Karpas-422 (cell line): ENCODE data around the gene SLC22A8. TPM values are rescaled to one million over a fixed set of nuclear protein-coding genes. Genes with fewer than 3 reads are reported as not detected.

Experiments used
- DNase-seq: peaks from one replicate; pipeline ENCODE4 v3.0.0-alpha.2; 2015
- H2AFZ ChIP-seq: fragments of 200-600 bp; sonication (generic); 2 replicates; pipeline ENCODE4 v1.6.1; 2014; ENCODE audit warnings: antibody characterized with exemption, low read length, mixed read lengths
- H3K27ac ChIP-seq: fragments of 200-600 bp; sonication (generic); 2 replicates; pipeline ENCODE4 v1.5.1; 2014; ENCODE audit warnings: mild to moderate bottlenecking, low read length, moderate library complexity
- H3K27me3 ChIP-seq: fragments of 200-600 bp; sonication (generic); 2 replicates; pipeline ENCODE4 v1.6.1; 2014; ENCODE audit warnings: low read length, mixed read lengths
- H3K36me3 ChIP-seq: fragments of 200-600 bp; sonication (generic); 2 replicates; pipeline ENCODE4 v1.6.1; 2014; ENCODE audit warnings: low read length, mixed read lengths; ENCODE audit not compliant: insufficient read depth
- H3K4me1 ChIP-seq: fragments of 200-600 bp; sonication (generic); 2 replicates; pipeline ENCODE4 v1.6.1; 2014; ENCODE audit warnings: mild to moderate bottlenecking, low read length, mixed read lengths
- H3K4me2 ChIP-seq: fragments of 200-600 bp; sonication (generic); 2 replicates; pipeline ENCODE4 v1.6.1; 2014; ENCODE audit warnings: low read length, low read depth, mild to moderate bottlenecking; ENCODE audit not compliant: poor library complexity, severe bottlenecking
- H3K4me3 ChIP-seq: fragments of 200-600 bp; sonication (generic); 2 replicates; pipeline ENCODE4 v1.5.1; 2014; ENCODE audit warnings: mild to moderate bottlenecking, antibody characterized with exemption, low read length, mixed read lengths
- H3K79me2 ChIP-seq: fragments of 200-600 bp; sonication (generic); 2 replicates; pipeline ENCODE4 v1.6.1; 2014; ENCODE audit warnings: mild to moderate bottlenecking, low read length, mixed read lengths
- H3K9ac ChIP-seq: fragments of 200-600 bp; sonication (generic); 2 replicates; pipeline ENCODE4 v1.6.0; 2014; ENCODE audit warnings: low read length
- H3K9me2 ChIP-seq: fragments of 200-600 bp; sonication (generic), shearing (Covaris generic); replicated peaks from 2 replicates; pipeline ENCODE4 v1.6.0; 2014; ENCODE audit warnings: mild to moderate bottlenecking, low read length, moderate library complexity; ENCODE audit not compliant: insufficient read depth
- H3K9me3 ChIP-seq: fragments of 300-700, 200-600 bp; sonication (generic); 2 replicates; pipeline ENCODE4 v1.6.1; 2014; ENCODE audit warnings: low read length, mixed read lengths
- H4K20me1 ChIP-seq: fragments of 200-600 bp; sonication (generic); 2 replicates; pipeline ENCODE4 v1.6.1; 2014; ENCODE audit warnings: mild to moderate bottlenecking, antibody characterized with exemption, low read length, low read depth; ENCODE audit not compliant: insufficient read depth
- total RNA-seq: library from RNA; depleted of rRNA; stranded (reverse); fragments of >200 nt; shearing (Covaris generic); gene quantifications from 2 replicates; pipeline ENCODE4 v1.2.3, GENCODE V29; 2014; ENCODE audit warnings: low replicate concordance

SLC22A8 gene
- total RNA-seq, 1 experiment from 2014 or later = not detected

GRCh38 chr11:62999649-63000048, 16.0 kb downstream of the SLC22A8 start:
- Histone ChIP-seq H3K4me3 (no peak overlapping the region), H3K9me3 (no peaks in the 10 kb centered on the region), H3K27me3 (no peaks in the 10 kb centered on the region), H3K4me2 (no peak overlapping the region), H4K20me1 (no peaks in the 10 kb centered on the region), H2AFZ (no peak overlapping the region; the same call in 1 of the 2 replicates), H3K4me1 (no peaks in the 10 kb centered on the region), H3K79me2 (no peaks in the 10 kb centered on the region), H3K27ac (no peak overlapping the region), H3K9ac (no peak overlapping the region), H3K9me2 (no peaks in the 10 kb centered on the region), H3K36me3 (no peaks in the 10 kb centered on the region)
- no peak for DNase-seq

GRCh38 chr11:62999156-62999555, 16.5 kb downstream of the SLC22A8 start:
- Histone ChIP-seq H3K4me2 (no peak overlapping the region), H3K4me1 (no peaks in the 10 kb centered on the region), H3K9me3 (no peaks in the 10 kb centered on the region), H3K9ac (no peak overlapping the region), H3K9me2 (no peaks in the 10 kb centered on the region), H4K20me1 (no peaks in the 10 kb centered on the region), H3K27ac (no peak overlapping the region), H3K79me2 (no peaks in the 10 kb centered on the region), H2AFZ (no peak overlapping the region; the same call in 1 of the 2 replicates), H3K27me3 (no peaks in the 10 kb centered on the region), H3K36me3 (no peaks in the 10 kb centered on the region), H3K4me3 (no peak overlapping the region)
- DNase-seq = no peak

- Histone ChIP-seq H3K4me1 (no peaks in the 10 kb centered on the region), H3K36me3 (no peaks in the 10 kb centered on the region), H3K79me2 (no peaks in the 10 kb centered on the region), H3K9me2 (no peaks in the 10 kb centered on the region), H2AFZ (no peak overlapping the region), H3K4me3 (no peak overlapping the region), H3K4me2 (no peak overlapping the region), H3K27me3 (no peaks in the 10 kb centered on the region), H3K9me3 (no peaks in the 10 kb centered on the region), H3K27ac (no peak overlapping the region), H4K20me1 (no peaks in the 10 kb centered on the region), H3K9ac (no peak overlapping the region)
- DNase-seq = no peak
Observed at GRCh38 chr11:62996271-62996670, 19.4 kb downstream of the SLC22A8 start.

GRCh38 chr11:62994775-62995174, 20.9 kb downstream of the SLC22A8 start:
- no peak for DNase-seq
- no peaks in the 10 kb centered on the region for H3K4me1 ChIP-seq
- no peaks in the 10 kb centered on the region for H3K79me2 ChIP-seq
- H2AFZ ChIP-seq = no peak overlapping the region
- no peak overlapping the region for H3K4me3 ChIP-seq
- no peaks in the 10 kb centered on the region for H3K27me3 ChIP-seq
- H3K27ac ChIP-seq = no peak overlapping the region
- no peak overlapping the region for H3K4me2 ChIP-seq
- H3K9me2 ChIP-seq = no peaks in the 10 kb centered on the region
- no peaks in the 10 kb centered on the region for H3K9me3 ChIP-seq
- no peaks in the 10 kb centered on the region for H4K20me1 ChIP-seq
- no peaks in the 10 kb centered on the region for H3K36me3 ChIP-seq
- no peak overlapping the region for H3K9ac ChIP-seq

- no peaks in the 10 kb centered on the region for H3K9me2 ChIP-seq
- no peak for DNase-seq
- H3K4me3 ChIP-seq = no peak overlapping the region
- no peak overlapping the region for H3K4me2 ChIP-seq
- no peaks in the 10 kb centered on the region for H3K36me3 ChIP-seq
- H3K27ac ChIP-seq = no peak overlapping the region
- H2AFZ ChIP-seq = no peak overlapping the region
- H3K4me1 ChIP-seq = no peaks in the 10 kb centered on the region
- no peaks in the 10 kb centered on the region for H3K9me3 ChIP-seq
- H4K20me1 ChIP-seq = no peaks in the 10 kb centered on the region
- no peaks in the 10 kb centered on the region for H3K27me3 ChIP-seq
- no peak overlapping the region for H3K9ac ChIP-seq
- no peaks in the 10 kb centered on the region for H3K79me2 ChIP-seq
Observed at GRCh38 chr11:62988276-62988675, 27.4 kb downstream of the SLC22A8 start.

GRCh38 chr11:62985041-62985750, 30.4 kb downstream of the SLC22A8 start:
- DNase-seq = no peak
- no peak overlapping the region for H2AFZ ChIP-seq

GRCh38 chr11:62984451-62984991, 31.1 kb downstream of the SLC22A8 start, which contains the start of gene SLC22A6:
TSS of gene SLC22A6 (minus strand) at chr11:62984967. CDS start at chr11:62984690, 277 bp downstream.
- Histone ChIP-seq H3K9ac (no peak within 1 kb of the TSS), H3K79me2 (no peaks in the 10 kb centered on the region), H3K9me3 (no peaks in the 10 kb centered on the region), H3K36me3 (no peaks in the 10 kb centered on the region), H3K4me1 (no peaks in the 10 kb centered on the region), H3K9me2 (no peaks in the 10 kb centered on the region), H3K27me3 (no peaks in the 10 kb centered on the region), H3K4me3 (no peak within 1 kb of the TSS), H2AFZ (no peak within 1 kb of the TSS), H3K4me2 (no peak within 1 kb of the TSS), H4K20me1 (no peaks in the 10 kb centered on the region), H3K27ac (no peak within 1 kb of the TSS)
- DNase-seq = no peak

More at GRCh38 chr11:62985041-62985750, 30.4 kb downstream of the SLC22A8 start:
- no peaks in the 10 kb centered on the region for H4K20me1 ChIP-seq
- no peak overlapping the region for H3K9ac ChIP-seq
- no peaks in the 10 kb centered on the region for H3K27me3 ChIP-seq
- no peaks in the 10 kb centered on the region for H3K9me2 ChIP-seq
- no peaks in the 10 kb centered on the region for H3K79me2 ChIP-seq
- no peaks in the 10 kb centered on the region for H3K9me3 ChIP-seq
- H3K36me3 ChIP-seq = no peaks in the 10 kb centered on the region
- H3K4me1 ChIP-seq = no peaks in the 10 kb centered on the region
- H3K4me3 ChIP-seq = no peak overlapping the region
- no peak overlapping the region for H3K27ac ChIP-seq
- no peak overlapping the region for H3K4me2 ChIP-seq

GRCh38 chr11:62983536-62984199, 32.0 kb downstream of the SLC22A8 start:
- H3K4me2 ChIP-seq = no peak overlapping the region
- no peak for DNase-seq

More at GRCh38 chr11:62983536-62984199, 32.0 kb downstream of the SLC22A8 start:
- Histone ChIP-seq H3K9me3 (no peaks in the 10 kb centered on the region), H3K79me2 (no peaks in the 10 kb centered on the region), H4K20me1 (no peaks in the 10 kb centered on the region), H3K9me2 (no peaks in the 10 kb centered on the region), H3K36me3 (no peaks in the 10 kb centered on the region), H3K27me3 (no peaks in the 10 kb centered on the region), H3K4me3 (no peak overlapping the region), H2AFZ (no peak overlapping the region), H3K27ac (no peak overlapping the region), H3K4me1 (no peaks in the 10 kb centered on the region), H3K9ac (no peak overlapping the region)
